CD14-positive monocyte (primary cell): ENCODE measurements around the gene NAGS. TPM values are rescaled to one million over a fixed set of nuclear protein-coding genes. Genes with fewer than 3 reads are reported as not detected.

Source experiments
- DNase-seq, 3 donors: peaks; one replicate each; pipeline ENCODE4 v3.0.0-alpha.2; 2011 to 2022
- H2AFZ ChIP-seq: 2 replicates; pipeline ENCODE4 v1.6.0; 2012; ENCODE audit warnings: mild to moderate bottlenecking, low read depth, low read length, inconsistent platforms; ENCODE audit not compliant: insufficient read depth, poor library complexity, severe bottlenecking
- H3K27ac ChIP-seq, 2 donors: 1 replicate in 1 of 2; 2 replicates in 1 of 2; pipeline ENCODE4 v1.5.1; 2012 to 2013; ENCODE audit warnings: low read length in 2 of 2, control low read depth in 1 of 2, inconsistent platforms in 1 of 2, low read depth in 1 of 2, mild to moderate bottlenecking in 1 of 2
- H3K27me3 ChIP-seq, 2 donors: one replicate each; pipeline versions ENCODE4 v1.6.0 to v1.6.1; 2011 to 2013; ENCODE audit warnings: low read length in 2 of 2; ENCODE audit not compliant: control insufficient read depth in 2 of 2, insufficient read depth in 2 of 2
- H3K36me3 ChIP-seq, 2 donors: replicated peaks in 1 of 2; 1 replicate in 1 of 2; 2 replicates in 1 of 2; pipeline versions ENCODE4 v1.5.1 to v1.6.1; 2012 to 2013; ENCODE audit warnings: low read length in 2 of 2, control low read depth in 1 of 2, inconsistent platforms in 1 of 2, mild to moderate bottlenecking in 1 of 2; ENCODE audit not compliant: insufficient read depth in 2 of 2, control insufficient read depth in 1 of 2
- H3K4me1 ChIP-seq, 2 donors: 1 replicate in 1 of 2; 2 replicates in 1 of 2; pipeline versions ENCODE4 v1.5.1 to v1.6.1; 2012 to 2013; ENCODE audit warnings: low read length in 2 of 2, control low read depth in 1 of 2, inconsistent platforms in 1 of 2, mild to moderate bottlenecking in 1 of 2, moderate library complexity in 1 of 2; ENCODE audit not compliant: insufficient read depth in 2 of 2, control insufficient read depth in 1 of 2
- H3K4me2 ChIP-seq: replicated peaks from 2 replicates; pipeline ENCODE3; 2012; ENCODE audit warnings: low read length, moderate library complexity, mild to moderate bottlenecking; ENCODE audit not compliant: poor library complexity, severe bottlenecking; ENCODE audit errors: extremely low read depth
- H3K4me3 ChIP-seq, 3 experiments: fragments of 200-600 bp in 1 of 3; sonication (generic) in 1 of 3; replicated peaks in 1 of 3; 1 replicate in 2 of 3; 2 replicates in 1 of 3; pipeline ENCODE4 v1.5.1; 2011 to 2013; ENCODE audit warnings: low read length in 3 of 3, mild to moderate bottlenecking in 3 of 3, control low read depth in 2 of 3, low read depth in 2 of 3, inconsistent platforms in 1 of 3, moderate library complexity in 1 of 3
- H3K79me2 ChIP-seq: 2 replicates; pipeline ENCODE4 v1.6.0; 2012; ENCODE audit warnings: mild to moderate bottlenecking, control low read depth, inconsistent platforms, low read length, moderate library complexity; ENCODE audit not compliant: insufficient read depth
- H3K9ac ChIP-seq: 2 replicates; pipeline ENCODE4 v1.6.0; 2017; ENCODE audit warnings: low read length, mild to moderate bottlenecking; ENCODE audit not compliant: insufficient read depth, poor library complexity, severe bottlenecking
- H3K9me3 ChIP-seq, 2 donors: replicated peaks in 1 of 2; 1 replicate in 1 of 2; 2 replicates in 1 of 2; pipeline versions ENCODE4 v1.5.1 to v1.6.1; 2012 to 2013; ENCODE audit warnings: low read length in 2 of 2, control low read depth in 1 of 2; ENCODE audit not compliant: control insufficient read depth in 1 of 2, insufficient read depth in 1 of 2
- H4K20me1 ChIP-seq: 2 replicates; pipeline ENCODE4 v1.6.0; 2012; ENCODE audit warnings: mild to moderate bottlenecking, low read length, control low read depth, moderate library complexity; ENCODE audit not compliant: insufficient read depth
- H3K27ac Mint-ChIP-seq, 7 donors: one replicate each; pipeline ENCODE4 v1.8.0; 2020; ENCODE audit warnings: mild to moderate bottlenecking in 7 of 7, mixed read lengths in 7 of 7, moderate library complexity in 6 of 7, inconsistent platforms in 2 of 7
- H3K27me3 Mint-ChIP-seq, 3 donors: one replicate each; pipeline ENCODE4 v1.8.0; 2021 to 2022; ENCODE audit warnings: low read depth in 3 of 3, mild to moderate bottlenecking in 3 of 3, mixed read lengths in 3 of 3, moderate library complexity in 3 of 3, inconsistent platforms in 1 of 3
- H3K36me3 Mint-ChIP-seq, 2 donors: one replicate each; pipeline ENCODE4 v1.8.0; 2020; ENCODE audit warnings: mixed read lengths in 2 of 2, inconsistent platforms in 1 of 2, mild to moderate bottlenecking in 1 of 2
- H3K4me1 Mint-ChIP-seq: one replicate; pipeline ENCODE4 v1.8.0; 2020; ENCODE audit warnings: mild to moderate bottlenecking, mixed read lengths
- H3K4me3 Mint-ChIP-seq, 2 donors: one replicate each; pipeline ENCODE4 v1.8.0; 2020; ENCODE audit warnings: mild to moderate bottlenecking in 2 of 2, mixed read lengths in 2 of 2, moderate library complexity in 1 of 2
- H3K9me3 Mint-ChIP-seq, 7 donors: one replicate each; pipeline ENCODE4 v1.8.0; 2020 to 2022; ENCODE audit warnings: mixed read lengths in 7 of 7, mild to moderate bottlenecking in 6 of 7, moderate library complexity in 6 of 7, inconsistent platforms in 2 of 7
- CTCF ChIP-seq: fragments of 200-600 bp; IDR thresholded peaks from one replicate; pipeline ENCODE4 v1.8.0; 2022; ENCODE audit warnings: antibody characterized with exemption, mild to moderate bottlenecking
- WGBS: methylation state at CpG from one replicate; pipeline ENCODE4 v1.1.5; 2013; ENCODE audit warnings: missing lambda C conversion rate; ENCODE audit not compliant: insufficient coverage; 5-methylcytosine and 5-hydroxymethylcytosine counted together
- intact Hi-C, 2 donors: fragments of 100-400 bp; cut with micrococcal nuclease; formaldehyde crosslinking; loops; one replicate each; pipeline versions ENCODE4 v1.15.0 to v1.15.1; 2023
- polyA plus RNA-seq, 3 donors: library from polyadenylated mRNA; depleted of rRNA in 1 of 3; unstranded in 2 of 3; stranded (reverse) in 1 of 3; fragments of 300-500 nt in 2 of 3; fragments of >200 nt in 1 of 3; fragmentation: Illumina TruSeq in 2 of 3; gene quantifications; 1 replicate in 2 of 3; 2 replicates in 1 of 3; pipeline ENCODE4 v1.2.3, GENCODE V29; 2012 to 2021

The NAGS gene
- polyA plus RNA-seq, 3 donors: 0.65 to 0.93 (median 0.84) TPM

- no peaks in the 10 kb centered on the region for H3K79me2 ChIP-seq
- H3K27me3 ChIP-seq: peaks cover 0 to 5% of the 10 kb centered on the region in 2 donors
- DNase-seq: no peak
- peaks cover 12 to 22% (median 22%) of the 10 kb centered on the region in 3 donors for H3K27me3 Mint-ChIP-seq
- TF ChIP-seq CTCF: no peak
- intact Hi-C loops: no loop called here
- 100% methylated on average over 1 of the region's 3 CpGs for WGBS
- H3K27ac ChIP-seq: no peak overlapping the region
- H3K4me3 Mint-ChIP-seq: no peak overlapping the region
- no peaks in the 10 kb centered on the region for H3K9me3 ChIP-seq
- H3K4me3 ChIP-seq: no peak overlapping the region
- no peaks in the 10 kb centered on the region for H4K20me1 ChIP-seq
- no peaks in the 10 kb centered on the region for H3K9me3 Mint-ChIP-seq
- no peak overlapping the region for H3K4me2 ChIP-seq
- no peaks in the 10 kb centered on the region for H3K4me1 ChIP-seq
- H3K9ac ChIP-seq: no peak overlapping the region
- no peaks in the 10 kb centered on the region for H3K36me3 ChIP-seq
- H3K36me3 Mint-ChIP-seq: no peaks in the 10 kb centered on the region
- H3K4me1 Mint-ChIP-seq: no peaks in the 10 kb centered on the region
- no peak overlapping the region for H2AFZ ChIP-seq
- H3K27ac Mint-ChIP-seq: peak overlapping the region in 1 of 7 donors; percentile 58
Observed at GRCh38 chr17:43966276-43966675, 38.1 kb upstream of the NAGS start.

GRCh38 chr17:43967251-43967875, 37.1 kb upstream of the NAGS start:
- no peak overlapping the region for H3K4me2 ChIP-seq
- H3K27me3 Mint-ChIP-seq: peaks cover 12 to 23% (median 22%) of the 10 kb centered on the region in 3 donors

More at GRCh38 chr17:43967251-43967875, 37.1 kb upstream of the NAGS start:
- Mint-ChIP-seq H3K27ac (no peak overlapping the region), H3K9me3 (no peaks in the 10 kb centered on the region), H3K36me3 (no peaks in the 10 kb centered on the region), H3K4me3 (no peak overlapping the region), H3K4me1 (no peaks in the 10 kb centered on the region)
- no peak overlapping the region for H3K9ac ChIP-seq
- TF ChIP-seq CTCF: no peak
- WGBS: no CpG with 5 or more reads among the region's 9 CpGs
- intact Hi-C loops: no loop called here
- H3K27ac ChIP-seq: no peak overlapping the region
- no peaks in the 10 kb centered on the region for H3K9me3 ChIP-seq
- H2AFZ ChIP-seq: no peak overlapping the region
- no peaks in the 10 kb centered on the region for H3K36me3 ChIP-seq
- H3K4me1 ChIP-seq: no peaks in the 10 kb centered on the region
- no peak overlapping the region for H3K4me3 ChIP-seq
- no peaks in the 10 kb centered on the region for H3K79me2 ChIP-seq
- no peak for DNase-seq
- H4K20me1 ChIP-seq: no peaks in the 10 kb centered on the region
- peaks cover 0 to 5% of the 10 kb centered on the region in 2 donors for H3K27me3 ChIP-seq
